Activated T-helper 1 cell treated with anti-CD3 and anti-CD28 coated beads, Interleukin-12 subunit alpha, Interleukin-12 subunit beta, Interleukin-2, Interleukin-4 antibody, amounts not matched to agents 30 ng/mL and 10 ng/mL and 1 ng/mL, durations not matched to agents 14 hours and 24 hours and 36 hours (primary cell): ENCODE data around the gene PKNOX2. TPM values are rescaled to one million over a fixed set of nuclear protein-coding genes. Genes with fewer than 3 reads are reported as not detected.

Source experiments
- DNase-seq: peaks from one replicate; pipeline ENCODE4 v3.0.0; 2021; ENCODE audit warnings: low spot score
- H3K27ac Mint-ChIP-seq: one replicate; pipeline ENCODE4 v1.8.0; 2021; ENCODE audit warnings: mild to moderate bottlenecking, mixed read lengths
- H3K27me3 Mint-ChIP-seq: one replicate; pipeline ENCODE4 v1.8.0; 2022; ENCODE audit warnings: mild to moderate bottlenecking, moderate library complexity, mixed read lengths; ENCODE audit not compliant: insufficient read depth
- H3K36me3 Mint-ChIP-seq: one replicate; pipeline ENCODE4 v1.8.0; 2021; ENCODE audit warnings: low read depth, mixed read lengths
- H3K4me1 Mint-ChIP-seq: one replicate; pipeline ENCODE4 v1.8.0; 2021; ENCODE audit warnings: low read depth, mixed read lengths
- H3K4me3 Mint-ChIP-seq: one replicate; pipeline ENCODE4 v1.8.0; 2021; ENCODE audit warnings: mild to moderate bottlenecking, moderate library complexity, mixed read lengths
- H3K9me3 Mint-ChIP-seq: one replicate; pipeline ENCODE4 v1.8.0; 2021; ENCODE audit warnings: mixed read lengths
- intact Hi-C: fragments of 100-400 bp; cut with micrococcal nuclease; formaldehyde crosslinking; loops from one replicate; pipeline ENCODE4 v1.15.1; 2024
- total RNA-seq: library from RNA; stranded (reverse); gene quantifications from 2 replicates; pipeline ENCODE4 v1.2.3, GENCODE V29; 2022

Gene PKNOX2
- total RNA-seq, 1 donor from 2014 or later: not detected

DNA sequence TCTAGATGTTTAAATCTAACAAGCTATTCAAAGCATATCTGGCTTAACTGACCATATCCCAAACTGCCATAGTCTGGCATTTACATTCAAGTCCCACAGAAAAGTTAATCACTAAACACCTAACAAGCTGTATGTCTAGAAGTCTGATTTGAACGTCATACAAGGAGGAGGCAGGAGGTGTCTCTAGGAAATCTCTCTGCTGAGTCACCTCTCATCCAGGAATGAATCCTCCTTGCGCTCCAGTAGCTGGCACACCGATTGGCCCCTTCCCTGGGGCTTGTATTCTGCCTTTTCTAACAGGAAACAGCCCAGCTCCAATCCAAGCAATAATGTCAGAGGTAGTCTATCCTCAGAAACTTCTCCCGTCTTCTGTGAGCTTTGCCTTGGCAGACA lies 299.7 kb downstream of the PKNOX2 start:
- no peak overlapping the region for H3K27ac Mint-ChIP-seq
- peaks cover 9% of the 10 kb centered on the region for H3K27me3 Mint-ChIP-seq
- intact Hi-C loops: no loop called here
- no peak overlapping the region for H3K4me3 Mint-ChIP-seq
- DNase-seq: no peak
- no peaks in the 10 kb centered on the region for H3K36me3 Mint-ChIP-seq
- H3K4me1 Mint-ChIP-seq: no peaks in the 10 kb centered on the region
- no peaks in the 10 kb centered on the region for H3K9me3 Mint-ChIP-seq

DNA sequence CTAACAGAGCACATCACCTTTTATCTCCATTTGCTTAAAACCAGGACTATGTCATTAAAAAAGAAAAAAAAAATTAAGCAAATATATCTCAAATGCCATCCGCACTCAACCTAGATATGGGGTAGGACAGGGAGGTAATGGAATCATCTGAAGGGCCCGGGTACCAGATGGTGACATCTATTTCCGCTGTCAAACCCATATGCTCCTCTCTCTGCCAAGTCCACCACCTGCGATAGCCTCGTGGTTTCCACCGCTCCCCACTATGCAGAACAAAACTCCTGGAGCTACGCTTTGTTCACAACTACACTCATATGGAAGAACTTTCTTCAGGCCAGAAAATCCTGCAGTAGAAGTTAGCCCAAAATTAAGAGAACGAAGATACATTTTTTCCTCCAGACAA lies 300.1 kb downstream of the PKNOX2 start:
- H3K9me3 Mint-ChIP-seq: no peaks in the 10 kb centered on the region
- H3K27ac Mint-ChIP-seq: no peak overlapping the region
- peaks cover 10% of the 10 kb centered on the region for H3K27me3 Mint-ChIP-seq
- H3K36me3 Mint-ChIP-seq: no peaks in the 10 kb centered on the region
- no peaks in the 10 kb centered on the region for H3K4me1 Mint-ChIP-seq
- no peak overlapping the region for H3K4me3 Mint-ChIP-seq
- intact Hi-C loops: no loop called here
- no peak for DNase-seq

- H3K9me3 Mint-ChIP-seq: no peaks in the 10 kb centered on the region
- H3K27ac Mint-ChIP-seq: no peak overlapping the region
- H3K27me3 Mint-ChIP-seq: peaks cover 14% of the 10 kb centered on the region
- H3K4me1 Mint-ChIP-seq: no peaks in the 10 kb centered on the region
- H3K36me3 Mint-ChIP-seq: no peaks in the 10 kb centered on the region
- no peak overlapping the region for H3K4me3 Mint-ChIP-seq
- intact Hi-C loops: no loop called here
- no peak for DNase-seq
Observed at GRCh38 chr11:125465255-125465654, 300.7 kb downstream of the PKNOX2 start.

DNA sequence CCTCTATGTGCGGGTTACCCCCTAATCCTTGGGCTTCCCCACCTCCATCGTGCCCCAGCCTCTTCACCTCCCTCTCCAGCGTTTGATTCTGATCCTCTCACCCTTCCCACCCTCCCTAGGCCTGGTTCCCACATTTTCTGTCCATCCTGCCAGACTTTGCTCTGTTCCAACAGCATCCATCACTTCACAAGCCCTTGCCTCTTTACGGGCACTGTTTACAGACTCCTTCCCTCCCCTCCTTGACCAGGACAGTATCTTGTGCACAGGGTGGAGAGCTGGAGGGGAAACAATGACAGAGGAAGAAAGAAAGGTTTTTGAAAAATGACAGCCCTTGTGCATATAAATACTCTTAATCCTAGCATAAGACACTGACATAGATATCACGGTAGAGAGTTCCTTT lies 301.1 kb downstream of the PKNOX2 start:
- intact Hi-C loops: no loop called here
- Mint-ChIP-seq H3K4me1 (no peaks in the 10 kb centered on the region), H3K36me3 (no peaks in the 10 kb centered on the region), H3K4me3 (no peak overlapping the region), H3K9me3 (no peaks in the 10 kb centered on the region), H3K27me3 (peaks cover 13% of the 10 kb centered on the region), H3K27ac (no peak overlapping the region)
- DNase-seq: no peak

DNA sequence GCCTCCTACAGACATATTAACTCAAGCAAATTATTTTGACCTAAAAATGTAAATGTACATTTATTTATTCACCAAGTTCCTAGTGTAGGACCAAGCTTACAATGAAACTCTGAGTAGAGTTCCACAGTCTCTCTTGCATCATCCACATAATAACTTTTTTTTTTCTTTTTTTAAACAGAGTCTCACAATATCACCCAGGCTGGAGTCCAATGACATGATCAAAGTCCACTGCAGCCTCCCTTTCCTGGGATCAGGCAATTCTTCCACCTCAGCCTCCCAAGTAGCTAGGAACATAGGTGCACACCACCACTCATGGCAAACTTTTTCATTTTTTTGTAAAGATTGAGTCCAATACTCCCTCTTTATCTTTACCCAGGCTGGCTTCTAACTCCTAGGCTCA lies 303.5 kb downstream of the PKNOX2 start:
- intact Hi-C loops: no loop called here
- Mint-ChIP-seq H3K27ac (no peak overlapping the region), H3K4me3 (no peak overlapping the region), H3K9me3 (no peaks in the 10 kb centered on the region), H3K36me3 (no peaks in the 10 kb centered on the region), H3K4me1 (no peaks in the 10 kb centered on the region), H3K27me3 (peaks cover 20% of the 10 kb centered on the region)
- no peak for DNase-seq

GRCh38 chr11:125468852-125469251 lies 304.3 kb downstream of the PKNOX2 start:
- H3K27ac Mint-ChIP-seq: no peak overlapping the region
- H3K27me3 Mint-ChIP-seq: peaks cover 20% of the 10 kb centered on the region
- intact Hi-C loops: no loop called here

GRCh38 chr11:125470355-125470754 lies 305.8 kb downstream of the PKNOX2 start:
- no peaks in the 10 kb centered on the region for H3K4me1 Mint-ChIP-seq
- no peak overlapping the region for H3K27ac Mint-ChIP-seq
- H3K36me3 Mint-ChIP-seq: no peaks in the 10 kb centered on the region
- no peaks in the 10 kb centered on the region for H3K9me3 Mint-ChIP-seq
- intact Hi-C loops: no loop called here
- no peak overlapping the region for H3K4me3 Mint-ChIP-seq
- no peak for DNase-seq
- peaks cover 18% of the 10 kb centered on the region for H3K27me3 Mint-ChIP-seq

More at GRCh38 chr11:125468852-125469251, 304.3 kb downstream of the PKNOX2 start:
- H3K4me3 Mint-ChIP-seq: no peak overlapping the region
- H3K9me3 Mint-ChIP-seq: no peaks in the 10 kb centered on the region
- no peak for DNase-seq
- H3K4me1 Mint-ChIP-seq: no peaks in the 10 kb centered on the region
- no peaks in the 10 kb centered on the region for H3K36me3 Mint-ChIP-seq

DNA sequence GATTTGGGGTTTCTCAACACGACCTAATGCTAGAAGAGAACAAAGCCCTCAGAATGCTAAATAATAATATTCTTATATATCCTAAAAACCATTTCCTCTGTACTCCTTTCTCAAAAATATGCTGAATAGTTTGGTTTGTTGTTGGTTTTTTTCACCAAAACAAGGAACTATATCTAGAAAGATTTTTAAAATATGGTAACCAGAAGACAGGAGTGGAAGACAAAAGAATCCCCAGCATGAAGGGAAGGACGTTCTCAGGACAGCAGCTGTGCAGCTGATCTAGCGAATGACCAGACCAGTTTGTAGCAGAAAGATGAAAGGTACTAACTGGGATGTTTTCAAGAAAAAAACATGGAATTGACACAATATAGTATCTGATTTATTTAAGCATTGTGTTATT lies 312.2 kb downstream of the PKNOX2 start:
- H3K27ac Mint-ChIP-seq: no peak overlapping the region
- H3K4me3 Mint-ChIP-seq: no peak overlapping the region
- intact Hi-C loops: no loop called here
- no peaks in the 10 kb centered on the region for H3K9me3 Mint-ChIP-seq
- no peak for DNase-seq
- peaks cover 6% of the 10 kb centered on the region for H3K27me3 Mint-ChIP-seq
- H3K4me1 Mint-ChIP-seq: no peaks in the 10 kb centered on the region
- H3K36me3 Mint-ChIP-seq: no peaks in the 10 kb centered on the region

DNA sequence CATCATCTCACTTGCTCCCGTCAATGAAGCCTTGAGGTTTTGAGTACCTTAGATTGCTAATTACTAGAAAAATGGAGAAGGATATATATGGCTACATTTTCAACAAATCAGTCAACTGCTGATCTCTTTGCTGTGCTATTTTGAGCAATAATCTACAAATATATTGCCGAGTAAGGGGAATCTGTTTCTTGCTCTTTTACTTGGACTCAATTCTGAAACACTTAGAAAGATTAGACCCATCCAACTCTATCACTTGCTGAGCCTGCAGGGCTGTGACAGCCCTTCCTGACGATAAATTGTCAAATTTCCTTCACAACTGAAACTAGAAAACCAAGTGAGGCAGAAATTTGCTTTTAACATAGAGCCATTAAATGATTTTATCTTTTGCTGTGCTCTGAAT lies 314.6 kb downstream of the PKNOX2 start:
- Mint-ChIP-seq H3K4me3 (no peak overlapping the region), H3K4me1 (no peaks in the 10 kb centered on the region), H3K9me3 (no peaks in the 10 kb centered on the region), H3K27ac (no peak overlapping the region), H3K27me3 (peaks cover 4% of the 10 kb centered on the region), H3K36me3 (no peaks in the 10 kb centered on the region)
- intact Hi-C loops: no loop called here
- DNase-seq: no peak

- Mint-ChIP-seq H3K9me3 (no peaks in the 10 kb centered on the region), H3K36me3 (no peaks in the 10 kb centered on the region), H3K4me1 (no peaks in the 10 kb centered on the region), H3K4me3 (no peak overlapping the region), H3K27ac (no peak overlapping the region), H3K27me3 (peaks cover 8% of the 10 kb centered on the region)
- intact Hi-C loops: no loop called here
- no peak for DNase-seq
Observed at GRCh38 chr11:125481531-125481930, 317.0 kb downstream of the PKNOX2 start.

Other genes with a start within 250 kb of the PKNOX2 start
- not detected in 2 replicates for gene HEPN1, start 245.5 kb upstream of the PKNOX2 start, total RNA-seq
- not detected in 2 replicates for gene HEPACAM, start 228.7 kb upstream of the PKNOX2 start, total RNA-seq
- gene CCDC15, start 210.5 kb upstream of the PKNOX2 start, total RNA-seq: 3.1 and 3.4 TPM in 2 replicates
- 0.13 and 0.17 TPM in 2 replicates for gene SLC37A2, start 101.4 kb upstream of the PKNOX2 start, total RNA-seq
- 14.6 and 18.0 TPM in 2 replicates for gene TMEM218, start 53.1 kb upstream of the PKNOX2 start, total RNA-seq